ENCODE data around the gene RPS25.
"Not testable (repeated sequence)": the region's sequence is repeated elsewhere in the genome, so short reads cannot be mapped to it uniquely, and the experiment has no call there.

The RPS25 gene

GRCh38 chr11:119029069-119029339 lies 10.9 kb upstream of the RPS25 start:
- DNase-seq (ENCODE audit: insufficient read length, low spot score): no peak
- no peak for TF ChIP-seq POLR2A (IDR thresholded peaks at IDR 0.05; ENCODE audit: low read depth, low read length)
- no peak for FAIRE-seq

GRCh38 chr11:119028346-119029068 lies 10.4 kb upstream of the RPS25 start:
- no peak for FAIRE-seq
- TF ChIP-seq POLR2A (IDR thresholded peaks at IDR 0.05; ENCODE audit: low read depth, low read length): no peak
- DNase-seq (ENCODE audit: insufficient read length, low spot score): no peak

- DNase-seq (ENCODE audit: insufficient read length, low spot score): no peak
- no peak for TF ChIP-seq POLR2A (IDR thresholded peaks at IDR 0.05; ENCODE audit: low read depth, low read length)
- FAIRE-seq: no peak
Measured at GRCh38 chr11:119027561-119028345, 9.6 kb upstream of the RPS25 start.

- DNase-seq (ENCODE audit: insufficient read length, low spot score): no peak
- no peak for TF ChIP-seq POLR2A (IDR thresholded peaks at IDR 0.05; ENCODE audit: low read depth, low read length)
- FAIRE-seq: no peak
Measured at GRCh38 chr11:119026970-119027369, 8.8 kb upstream of the RPS25 start.

GRCh38 chr11:119025978-119026766 lies 8.0 kb upstream of the RPS25 start:
- FAIRE-seq (no peak), DNase-seq (ENCODE audit: insufficient read length, low spot score) (no peak)
- TF ChIP-seq POLR2A (IDR thresholded peaks at IDR 0.05; ENCODE audit: low read depth, low read length): no peak

GRCh38 chr11:119025541-119025940 lies 7.4 kb upstream of the RPS25 start:
- TF ChIP-seq POLR2A (IDR thresholded peaks at IDR 0.05; ENCODE audit: low read depth, low read length): no peak
- no peak for DNase-seq (ENCODE audit: insufficient read length, low spot score)
- no peak for FAIRE-seq

- DNase-seq (ENCODE audit: insufficient read length, low spot score): no peak
- TF ChIP-seq POLR2A (IDR thresholded peaks at IDR 0.05; ENCODE audit: low read depth, low read length): no peak
- FAIRE-seq: no peak
Measured at GRCh38 chr11:119025099-119025473, 6.9 kb upstream of the RPS25 start.

GRCh38 chr11:119024430-119025098 lies 6.4 kb upstream of the RPS25 start:
- TF ChIP-seq POLR2A (IDR thresholded peaks at IDR 0.05; ENCODE audit: low read depth, low read length): no peak
- DNase-seq (ENCODE audit: insufficient read length, low spot score) (no peak), FAIRE-seq (no peak)

- FAIRE-seq (no peak), DNase-seq (ENCODE audit: insufficient read length, low spot score) (no peak)
- TF ChIP-seq POLR2A (IDR thresholded peaks at IDR 0.05; ENCODE audit: low read depth, low read length): no peak
Measured at GRCh38 chr11:119023741-119024140, 5.6 kb upstream of the RPS25 start.

GRCh38 chr11:119021631-119022030 lies 3.5 kb upstream of the RPS25 start:
- DNase-seq (ENCODE audit: insufficient read length, low spot score): no peak
- TF ChIP-seq POLR2A (IDR thresholded peaks at IDR 0.05; ENCODE audit: low read depth, low read length): no peak
- no peak for FAIRE-seq

- TF ChIP-seq POLR2A (IDR thresholded peaks at IDR 0.05; ENCODE audit: low read depth, low read length): no peak
- DNase-seq (ENCODE audit: insufficient read length, low spot score) (no peak), FAIRE-seq (no peak)
Measured at GRCh38 chr11:119019996-119020395, 1.9 kb upstream of the RPS25 start.

GRCh38 chr11:119017377-119017776 lies 766 bp downstream of the RPS25 start:
- FAIRE-seq; DNase-seq (ENCODE audit: insufficient read length, low spot score): not testable (repeated sequence)

- DNase-seq (ENCODE audit: insufficient read length, low spot score) (no peak), FAIRE-seq (no peak)
- TF ChIP-seq POLR2A (IDR thresholded peaks at IDR 0.05; ENCODE audit: low read depth, low read length): no peak
Measured at GRCh38 chr11:119016216-119017009, 1.7 kb downstream of the RPS25 start.
